SU-DHL-6 (cell line): ENCODE measurements around the gene CANT1.

Experiments used
- H2AFZ ChIP-seq: fragments of 200-600 bp; sonication (generic); 2 replicates; pipeline ENCODE4 v1.6.1; 2014; ENCODE audit warnings: low read depth, mild to moderate bottlenecking, moderate library complexity, mixed read lengths, antibody characterized with exemption, low read length; ENCODE audit not compliant: severe bottlenecking
- H3F3A ChIP-seq: fragments of 200-600 bp; shearing (Covaris generic); 2 replicates; pipeline ENCODE4 v1.6.0; 2016; ENCODE audit warnings: antibody characterized with exemption, mild to moderate bottlenecking; ENCODE audit not compliant: insufficient read depth
- H3K27ac ChIP-seq: fragments of 200-600 bp; sonication (generic); 2 replicates; pipeline ENCODE4 v1.5.1; 2016; ENCODE audit warnings: low read depth, mild to moderate bottlenecking, low read length, moderate library complexity, mixed read lengths
- H3K27me3 ChIP-seq: fragments of 200-600 bp; sonication (generic), shearing (Covaris generic); 2 replicates; pipeline ENCODE4 v1.6.0; 2014; ENCODE audit warnings: mild to moderate bottlenecking, low read length
- H3K36me3 ChIP-seq: fragments of 200-600 bp; sonication (generic); 2 replicates; pipeline ENCODE4 v1.6.1; 2014; ENCODE audit warnings: mild to moderate bottlenecking, low read length, mixed read lengths
- H3K4me2 ChIP-seq: fragments of 300-600, 200-600 bp; shearing (Covaris generic), sonication (generic); 2 replicates; pipeline ENCODE4 v1.6.0; 2014; ENCODE audit warnings: low read length, low read depth, mild to moderate bottlenecking; ENCODE audit not compliant: poor library complexity, severe bottlenecking
- H3K4me3 ChIP-seq: fragments of 200-600 bp; sonication (generic); 2 replicates; pipeline ENCODE4 v1.5.1; 2014; ENCODE audit warnings: antibody characterized with exemption, low read length, mild to moderate bottlenecking, mixed read lengths; ENCODE audit not compliant: insufficient read depth, poor library complexity, severe bottlenecking
- H3K79me2 ChIP-seq: fragments of 200-600 bp; sonication (generic); 2 replicates; pipeline ENCODE4 v1.6.1; 2014; ENCODE audit warnings: mild to moderate bottlenecking, low read length, moderate library complexity; ENCODE audit not compliant: insufficient read depth
- H3K9ac ChIP-seq: fragments of 200-600 bp; sonication (generic); 2 replicates; pipeline ENCODE4 v1.7.0; 2014; ENCODE audit warnings: mild to moderate bottlenecking, low read length
- H3K9me2 ChIP-seq: fragments of 200-600 bp; sonication (generic); replicated peaks from 2 replicates; pipeline ENCODE4 v1.6.1; 2014; ENCODE audit warnings: low read length; ENCODE audit not compliant: insufficient read depth
- H3K9me3 ChIP-seq: fragments of 200-600 bp; sonication (generic); 2 replicates; pipeline ENCODE4 v1.6.1; 2014; ENCODE audit warnings: low read length, mixed read lengths; ENCODE audit not compliant: insufficient read depth
- H4K20me1 ChIP-seq: fragments of 200-600 bp; sonication (generic); 2 replicates; pipeline ENCODE4 v1.6.1; 2014; ENCODE audit warnings: low read depth, mild to moderate bottlenecking, antibody characterized with exemption, low read length, moderate library complexity, mixed read lengths
- EZH2phosphoT487 ChIP-seq: fragments of 200-600 bp; sonication (generic), shearing (Covaris generic); conservative IDR thresholded peaks from 2 replicates; pipeline ENCODE4 v1.6.1; 2018; ENCODE audit warnings: mild to moderate bottlenecking, antibody characterized with exemption, low read length, moderate library complexity, mixed read lengths
- TF ChIP-seq, protein P1 (sequence below): fragments of 200-600 bp; sonication (generic); IDR thresholded peaks from one replicate; pipeline ENCODE4 v1.5.1; 2017; ENCODE audit warnings: antibody characterized with exemption, mild to moderate bottlenecking, low read length, moderate library complexity; ENCODE audit not compliant: insufficient read depth, poor library complexity, severe bottlenecking

CANT1 gene

DNA sequence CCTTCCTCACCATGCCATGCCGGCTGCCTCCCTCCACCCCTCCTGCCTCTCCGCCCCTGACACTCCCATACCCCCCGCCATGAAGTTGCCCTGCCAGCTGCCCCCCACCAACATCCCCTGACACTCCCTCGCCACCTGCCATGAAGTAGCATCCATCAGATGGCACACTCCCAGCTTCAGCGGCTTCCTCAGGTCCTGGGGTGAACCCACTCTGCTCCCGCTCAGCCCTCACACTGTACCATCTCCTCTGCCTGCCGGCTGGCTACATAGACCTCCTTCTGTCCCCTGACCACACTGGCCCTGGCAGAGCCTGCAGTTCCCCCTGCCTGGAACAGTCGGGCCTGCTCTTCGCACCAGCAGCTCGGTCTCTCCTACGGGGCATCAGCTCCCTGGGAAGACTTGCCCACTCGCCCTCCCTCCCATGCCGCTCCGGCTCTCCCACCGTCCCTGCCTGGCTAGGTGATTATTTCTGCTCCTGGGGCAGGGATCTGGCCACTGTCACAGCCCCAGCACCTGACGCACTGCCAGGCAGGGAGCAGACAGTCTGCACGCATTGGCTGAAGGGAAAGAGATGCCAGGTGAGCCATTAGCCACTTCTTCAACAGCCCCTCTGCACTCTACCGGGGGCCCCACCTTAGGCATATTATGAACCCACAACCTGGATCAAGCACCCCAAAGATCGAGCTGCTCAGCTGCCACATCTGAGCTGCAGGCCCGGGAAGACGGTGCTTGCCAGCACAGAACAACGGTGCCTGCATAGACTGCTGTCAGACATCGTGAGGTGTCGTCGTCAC is 9.0 kb downstream of the CANT1 start:
- H2AFZ ChIP-seq: no peak overlapping the region
- no peaks in the 10 kb centered on the region for H3K9me3 ChIP-seq
- TF ChIP-seq, protein P1, sequence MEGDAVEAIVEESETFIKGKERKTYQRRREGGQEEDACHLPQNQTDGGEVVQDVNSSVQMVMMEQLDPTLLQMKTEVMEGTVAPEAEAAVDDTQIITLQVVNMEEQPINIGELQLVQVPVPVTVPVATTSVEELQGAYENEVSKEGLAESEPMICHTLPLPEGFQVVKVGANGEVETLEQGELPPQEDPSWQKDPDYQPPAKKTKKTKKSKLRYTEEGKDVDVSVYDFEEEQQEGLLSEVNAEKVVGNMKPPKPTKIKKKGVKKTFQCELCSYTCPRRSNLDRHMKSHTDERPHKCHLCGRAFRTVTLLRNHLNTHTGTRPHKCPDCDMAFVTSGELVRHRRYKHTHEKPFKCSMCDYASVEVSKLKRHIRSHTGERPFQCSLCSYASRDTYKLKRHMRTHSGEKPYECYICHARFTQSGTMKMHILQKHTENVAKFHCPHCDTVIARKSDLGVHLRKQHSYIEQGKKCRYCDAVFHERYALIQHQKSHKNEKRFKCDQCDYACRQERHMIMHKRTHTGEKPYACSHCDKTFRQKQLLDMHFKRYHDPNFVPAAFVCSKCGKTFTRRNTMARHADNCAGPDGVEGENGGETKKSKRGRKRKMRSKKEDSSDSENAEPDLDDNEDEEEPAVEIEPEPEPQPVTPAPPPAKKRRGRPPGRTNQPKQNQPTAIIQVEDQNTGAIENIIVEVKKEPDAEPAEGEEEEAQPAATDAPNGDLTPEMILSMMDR: no peak
- no peak for TF ChIP-seq EZH2phosphoT487
- no peaks in the 10 kb centered on the region for H3K27me3 ChIP-seq
- H3K9me2 ChIP-seq: no peaks in the 10 kb centered on the region
- H3K4me2 ChIP-seq: no peak overlapping the region
- H3K79me2 ChIP-seq: peaks cover 35% of the 10 kb centered on the region
- H4K20me1 ChIP-seq: no peaks in the 10 kb centered on the region
- no peak overlapping the region for H3K27ac ChIP-seq
- H3K9ac ChIP-seq: no peak overlapping the region
- H3K4me3 ChIP-seq: no peak overlapping the region
- H3K36me3 ChIP-seq: no peaks in the 10 kb centered on the region
- no peaks in the 10 kb centered on the region for H3F3A ChIP-seq

DNA sequence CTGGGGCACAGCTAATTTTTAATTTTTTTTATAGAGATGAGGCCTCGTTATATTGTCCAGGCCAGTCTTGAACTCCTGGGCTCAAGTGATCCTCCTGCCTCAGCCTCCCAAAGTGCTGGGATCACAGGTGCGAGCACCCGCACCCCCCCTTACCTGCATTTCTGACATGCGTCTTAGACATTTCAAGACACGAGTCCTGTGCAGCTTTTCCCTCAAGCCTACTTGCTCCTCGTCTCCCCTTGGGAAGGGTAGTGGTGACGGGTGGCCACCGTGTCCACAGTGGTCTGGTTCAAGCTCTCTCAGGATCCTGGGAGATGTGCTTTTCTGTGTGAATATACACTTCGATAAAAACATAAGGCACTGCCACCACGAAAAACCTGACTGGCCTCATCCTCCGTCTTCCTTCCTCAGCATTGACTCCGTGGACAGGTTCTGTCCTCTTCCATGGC is 9.6 kb downstream of the CANT1 start:
- Histone ChIP-seq H4K20me1 (no peaks in the 10 kb centered on the region), H3F3A (no peaks in the 10 kb centered on the region), H3K4me2 (no peak overlapping the region), H3K27me3 (no peaks in the 10 kb centered on the region), H3K79me2 (peaks cover 35% of the 10 kb centered on the region), H3K36me3 (no peaks in the 10 kb centered on the region), H3K9me3 (no peaks in the 10 kb centered on the region), H3K4me3 (no peak overlapping the region), H3K9me2 (no peaks in the 10 kb centered on the region), H3K27ac (no peak overlapping the region), H2AFZ (no peak overlapping the region), H3K9ac (no peak overlapping the region)
- TF ChIP-seq EZH2phosphoT487: no peak
- TF ChIP-seq, protein P1: no peak

DNA sequence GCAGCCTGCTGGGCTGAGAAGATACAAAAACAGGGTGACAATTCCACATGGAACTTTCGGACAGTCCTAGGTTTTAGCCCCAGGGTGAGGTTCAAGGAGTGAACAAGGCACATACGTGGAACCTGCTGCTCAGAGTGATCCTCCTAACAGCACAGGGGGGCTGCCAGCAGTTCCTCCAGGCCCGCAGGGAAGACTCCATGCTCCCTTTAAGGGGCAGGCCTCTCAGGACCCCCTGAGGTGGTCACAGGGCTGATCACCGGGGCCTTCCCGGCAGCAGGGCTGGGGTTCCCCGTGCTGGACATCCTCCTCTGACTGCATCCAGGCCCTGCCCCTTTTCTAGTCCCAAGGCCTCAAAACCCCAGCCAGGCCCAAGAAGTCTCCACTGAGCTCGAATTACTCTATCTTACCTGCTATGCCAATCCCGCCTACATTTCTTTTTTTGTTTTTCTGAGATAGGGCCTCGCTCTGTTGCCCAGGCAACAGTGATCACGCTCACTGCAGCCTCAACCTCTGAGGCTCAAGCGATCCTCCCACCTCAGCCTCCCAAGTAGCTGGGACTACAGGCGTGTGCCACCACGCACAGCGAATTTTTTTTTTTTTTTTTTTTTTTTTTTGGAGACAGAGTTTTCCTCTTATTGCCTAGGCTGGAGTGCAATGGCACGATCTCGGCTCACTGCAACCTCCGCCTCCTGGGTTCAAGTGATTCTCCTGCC is 10.4 kb downstream of the CANT1 start:
- Histone ChIP-seq H3K27me3 (no peaks in the 10 kb centered on the region), H3K9me2 (no peaks in the 10 kb centered on the region), H3K79me2 (peaks cover 35% of the 10 kb centered on the region), H3K27ac (no peak overlapping the region), H3K4me2 (no peak overlapping the region), H3K9ac (no peak overlapping the region), H3K4me3 (no peak overlapping the region), H3K9me3 (no peaks in the 10 kb centered on the region), H3F3A (no peaks in the 10 kb centered on the region), H3K36me3 (no peaks in the 10 kb centered on the region), H2AFZ (no peak overlapping the region), H4K20me1 (no peaks in the 10 kb centered on the region)
- TF ChIP-seq EZH2phosphoT487: no peak
- TF ChIP-seq, protein P1: no peak
